Panc1 (cell line): Measurements from ENCODE around the gene ADAM23. TPM values are rescaled to one million over a fixed set of nuclear protein-coding genes. Genes with fewer than 3 reads are reported as not detected.

Experiments
- ATAC-seq: fragments of 200-7000 bp; cut with Tn5 transposase; 2 replicates; pipeline ENCODE4 v1.9.1; 2020; ENCODE audit warnings: mild to moderate bottlenecking, moderate library complexity
- BruUV-seq: library from RNA; stranded (reverse); fragments of 400-500 nt; replicated peaks from 2 replicates; lab custom pipeline; 2021; lab: Mats Ljungman, UMichigan
- CTCF ChIA-PET: fragments of 300-600 bp; sonication (Branson Sonifier 250); formaldehyde crosslinking; loops from one replicate; lab custom pipeline; 2022; ENCODE audit warnings: antibody characterized with exemption; lab: Charles Lee
- POLR2A ChIA-PET: fragments of 300-600 bp; sonication (Branson Sonifier 250); formaldehyde crosslinking; loops from one replicate; lab custom pipeline; 2022; ENCODE audit warnings: antibody characterized with exemption; lab: Charles Lee
- DNase-seq: peaks from one replicate; pipeline ENCODE4 v3.0.0-alpha.2; 2010; ENCODE audit warnings: low read depth, low spot score
- H3K27ac ChIP-seq: 2 replicates; pipeline ENCODE4 v1.5.1; 2011; ENCODE audit warnings: mild to moderate bottlenecking, low read length, inconsistent platforms
- H3K27me3 ChIP-seq: fragments of 200-500 bp; sonication (Bioruptor generic); 2 replicates; pipeline ENCODE4 v1.6.0; 2014; ENCODE audit warnings: low read length, inconsistent platforms; ENCODE audit not compliant: control insufficient read depth, insufficient read depth
- H3K36me3 ChIP-seq: fragments of 200-500 bp; sonication (Bioruptor generic); 2 replicates; pipeline ENCODE4 v1.5.1; 2014; ENCODE audit warnings: inconsistent platforms, mild to moderate bottlenecking, low read length, moderate library complexity; ENCODE audit not compliant: control insufficient read depth, insufficient read depth
- H3K4me1 ChIP-seq: 2 replicates; pipeline ENCODE4 v1.5.1; 2011; ENCODE audit warnings: inconsistent platforms, mild to moderate bottlenecking, low read length, moderate library complexity; ENCODE audit not compliant: control insufficient read depth, insufficient read depth
- H3K4me3 ChIP-seq, 2 experiments: 2 replicates each; pipeline ENCODE4 v1.5.1; 2011 to 2012; ENCODE audit warnings: low read depth in 2 of 2, low read length in 2 of 2, mild to moderate bottlenecking in 2 of 2, inconsistent platforms in 1 of 2, moderate library complexity in 1 of 2
- H3K9me3 ChIP-seq: fragments of 200-500 bp; sonication (Bioruptor generic); 2 replicates; pipeline ENCODE4 v1.5.1; 2014; ENCODE audit warnings: low read depth, mild to moderate bottlenecking, inconsistent platforms, low read length, moderate library complexity; ENCODE audit not compliant: control insufficient read depth, insufficient read depth
- POLR2AphosphoS5 ChIP-seq: IDR thresholded peaks from 2 replicates; pipeline ENCODE4 v1.6.1; 2012; ENCODE audit warnings: mild to moderate bottlenecking, low read depth, low read length, moderate library complexity
- REST ChIP-seq, 2 experiments: IDR thresholded peaks; 2 replicates each; pipeline ENCODE4 v1.6.1; 2011 to 2012; ENCODE audit warnings: low read depth in 2 of 2, control low read depth in 1 of 2, low read length in 1 of 2, mild to moderate bottlenecking in 1 of 2, moderate library complexity in 1 of 2; ENCODE audit not compliant: insufficient read depth in 1 of 2
- SIN3A ChIP-seq: IDR thresholded peaks from 2 replicates; pipeline ENCODE4 v1.6.1; 2012; ENCODE audit warnings: low read depth, mild to moderate bottlenecking, low read length, moderate library complexity, borderline replicate concordance; ENCODE audit not compliant: insufficient read depth
- TCF7L2 ChIP-seq: IDR thresholded peaks from 2 replicates; pipeline ENCODE4 v1.6.1; 2011; ENCODE audit warnings: mild to moderate bottlenecking, low read depth, low read length, inconsistent platforms
- in situ Hi-C: cut with HindIII; loops from 2 replicates; pipeline ENCODE4 v1.10.0; 2016; ENCODE audit warnings: low sequenced_read_pairs, low pct_unique_long_range_greater_than_20kb
- intact Hi-C: fragments of 100-400 bp; cut with micrococcal nuclease; formaldehyde crosslinking; loops from one replicate; pipeline ENCODE4 v1.10.0; 2022; ENCODE audit not compliant: unreplicated experiment
- total RNA-seq: library from RNA; stranded (reverse); gene quantifications from one replicate; pipeline ENCODE4 v1.2.1, GENCODE V29; 2021; ENCODE audit not compliant: unreplicated experiment
- TF ChIP-seq, protein P1 (sequence below): fragments of 450-650 bp; IDR thresholded peaks from 2 replicates; pipeline ENCODE4 v1.5.1; 2017; ENCODE audit warnings: mild to moderate bottlenecking

ADAM23 gene
- total RNA-seq, 1 experiment from 2014 or later = 0.18 TPM

GRCh38 chr2:206565666-206566065 lies 122.3 kb downstream of the ADAM23 start:
- ATAC-seq = no peak
- Histone ChIP-seq H3K9me3 (no peaks in the 10 kb centered on the region), H3K36me3 (no peaks in the 10 kb centered on the region), H3K4me1 (no peaks in the 10 kb centered on the region), H3K4me3 (no peak overlapping the region), H3K27ac (no peak overlapping the region), H3K27me3 (peaks cover 2% of the 10 kb centered on the region; the same call in 1 of the 2 replicates)
- intact Hi-C loops (no loop called here), in situ Hi-C loops (no loop called here)
- no peak for DNase-seq
- no peak for TF ChIP-seq SIN3A
- ChIA-PET POLR2A (no interaction called here), CTCF (no interaction called here)
- BruUV-seq = no TSS peak

DNA sequence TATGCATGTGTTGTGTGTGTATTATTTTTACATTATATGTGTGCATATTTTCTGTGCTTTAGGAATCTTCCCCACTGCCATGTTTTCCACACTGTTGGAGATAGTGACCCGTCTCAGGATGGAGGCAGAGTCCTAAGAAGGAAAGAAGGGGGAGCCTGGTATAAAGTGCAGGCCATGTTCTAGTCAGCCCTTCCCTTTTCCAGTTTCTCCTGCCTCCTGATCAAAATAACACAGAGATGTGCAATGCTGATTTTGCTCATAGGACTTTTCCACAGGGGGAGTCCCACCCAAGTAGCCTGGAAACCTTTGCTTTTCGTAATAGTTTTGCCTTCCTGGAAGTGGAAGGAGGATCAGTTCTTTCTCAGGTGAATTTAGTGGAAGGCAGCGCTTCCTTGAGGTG lies 126.1 kb downstream of the ADAM23 start:
- POLR2A ChIA-PET = no interaction called here
- TF ChIP-seq TCF7L2 = no peak
- TF ChIP-seq POLR2AphosphoS5 = no peak
- no peak for TF ChIP-seq SIN3A
- TF ChIP-seq, protein P1, sequence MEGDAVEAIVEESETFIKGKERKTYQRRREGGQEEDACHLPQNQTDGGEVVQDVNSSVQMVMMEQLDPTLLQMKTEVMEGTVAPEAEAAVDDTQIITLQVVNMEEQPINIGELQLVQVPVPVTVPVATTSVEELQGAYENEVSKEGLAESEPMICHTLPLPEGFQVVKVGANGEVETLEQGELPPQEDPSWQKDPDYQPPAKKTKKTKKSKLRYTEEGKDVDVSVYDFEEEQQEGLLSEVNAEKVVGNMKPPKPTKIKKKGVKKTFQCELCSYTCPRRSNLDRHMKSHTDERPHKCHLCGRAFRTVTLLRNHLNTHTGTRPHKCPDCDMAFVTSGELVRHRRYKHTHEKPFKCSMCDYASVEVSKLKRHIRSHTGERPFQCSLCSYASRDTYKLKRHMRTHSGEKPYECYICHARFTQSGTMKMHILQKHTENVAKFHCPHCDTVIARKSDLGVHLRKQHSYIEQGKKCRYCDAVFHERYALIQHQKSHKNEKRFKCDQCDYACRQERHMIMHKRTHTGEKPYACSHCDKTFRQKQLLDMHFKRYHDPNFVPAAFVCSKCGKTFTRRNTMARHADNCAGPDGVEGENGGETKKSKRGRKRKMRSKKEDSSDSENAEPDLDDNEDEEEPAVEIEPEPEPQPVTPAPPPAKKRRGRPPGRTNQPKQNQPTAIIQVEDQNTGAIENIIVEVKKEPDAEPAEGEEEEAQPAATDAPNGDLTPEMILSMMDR = no peak
- no peak for TF ChIP-seq REST (IDR thresholded peaks at IDR 0.05; ENCODE audit: insufficient read depth in 1 of 2, low read depth in 2 of 2, low read length in 1 of 2)
- no peak for DNase-seq
- H3K4me1 ChIP-seq = no peaks in the 10 kb centered on the region
- no TSS peak for BruUV-seq
- H3K4me3 ChIP-seq = no peak overlapping the region
- in situ Hi-C loops (no loop called here), intact Hi-C loops (no loop called here)
- ATAC-seq = no peak
- no peaks in the 10 kb centered on the region for H3K36me3 ChIP-seq
- CTCF ChIA-PET = interaction anchor here (0.6 kb wide), 1 partner anchor 405 kb away, joined by 4 read pairs; no protein-coding TSS in a partner anchor
- no peak overlapping the region for H3K27ac ChIP-seq
- peaks cover 2% of the 10 kb centered on the region; the same call in 1 of the 2 replicates for H3K27me3 ChIP-seq
- no peaks in the 10 kb centered on the region for H3K9me3 ChIP-seq

GRCh38 chr2:206570199-206570598 lies 126.9 kb downstream of the ADAM23 start:
- H3K4me3 ChIP-seq = no peak overlapping the region
- no peaks in the 10 kb centered on the region for H3K36me3 ChIP-seq
- intact Hi-C loops = no loop called here
- in situ Hi-C loops = no loop called here
- no peak overlapping the region for H3K27ac ChIP-seq
- no peak for TF ChIP-seq SIN3A
- no peak for TF ChIP-seq REST (IDR thresholded peaks at IDR 0.05; ENCODE audit: insufficient read depth in 1 of 2, low read depth in 2 of 2, low read length in 1 of 2)
- TF ChIP-seq POLR2AphosphoS5 = no peak
- TF ChIP-seq, protein P1 = no peak
- no peak for TF ChIP-seq TCF7L2
- ChIA-PET CTCF (interaction anchor here (0.6 kb wide), 1 partner anchor 406 kb away, joined by 4 read pairs; no protein-coding TSS in a partner anchor), POLR2A (no interaction called here)
- no peaks in the 10 kb centered on the region for H3K9me3 ChIP-seq
- no peaks in the 10 kb centered on the region for H3K4me1 ChIP-seq
- no TSS peak for BruUV-seq
- ATAC-seq = no peak
- no peak for DNase-seq
- H3K27me3 ChIP-seq = peaks cover 2% of the 10 kb centered on the region; the same call in 1 of the 2 replicates
